Activated CD4-positive, alpha-beta T cell treated with anti-CD3 and anti-CD28 coated beads, Interleukin-2, amount 50 U/mL, for 24 hours (primary cell): Measurements from ENCODE around the gene EREG.

Source experiments
- DNase-seq, 2 donors: peaks; one replicate each; pipeline ENCODE4 v3.0.0-alpha.2; 2020; ENCODE audit warnings: low read depth in 1 of 2, low spot score in 1 of 2

EREG gene, protein sequence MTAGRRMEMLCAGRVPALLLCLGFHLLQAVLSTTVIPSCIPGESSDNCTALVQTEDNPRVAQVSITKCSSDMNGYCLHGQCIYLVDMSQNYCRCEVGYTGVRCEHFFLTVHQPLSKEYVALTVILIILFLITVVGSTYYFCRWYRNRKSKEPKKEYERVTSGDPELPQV

DNA sequence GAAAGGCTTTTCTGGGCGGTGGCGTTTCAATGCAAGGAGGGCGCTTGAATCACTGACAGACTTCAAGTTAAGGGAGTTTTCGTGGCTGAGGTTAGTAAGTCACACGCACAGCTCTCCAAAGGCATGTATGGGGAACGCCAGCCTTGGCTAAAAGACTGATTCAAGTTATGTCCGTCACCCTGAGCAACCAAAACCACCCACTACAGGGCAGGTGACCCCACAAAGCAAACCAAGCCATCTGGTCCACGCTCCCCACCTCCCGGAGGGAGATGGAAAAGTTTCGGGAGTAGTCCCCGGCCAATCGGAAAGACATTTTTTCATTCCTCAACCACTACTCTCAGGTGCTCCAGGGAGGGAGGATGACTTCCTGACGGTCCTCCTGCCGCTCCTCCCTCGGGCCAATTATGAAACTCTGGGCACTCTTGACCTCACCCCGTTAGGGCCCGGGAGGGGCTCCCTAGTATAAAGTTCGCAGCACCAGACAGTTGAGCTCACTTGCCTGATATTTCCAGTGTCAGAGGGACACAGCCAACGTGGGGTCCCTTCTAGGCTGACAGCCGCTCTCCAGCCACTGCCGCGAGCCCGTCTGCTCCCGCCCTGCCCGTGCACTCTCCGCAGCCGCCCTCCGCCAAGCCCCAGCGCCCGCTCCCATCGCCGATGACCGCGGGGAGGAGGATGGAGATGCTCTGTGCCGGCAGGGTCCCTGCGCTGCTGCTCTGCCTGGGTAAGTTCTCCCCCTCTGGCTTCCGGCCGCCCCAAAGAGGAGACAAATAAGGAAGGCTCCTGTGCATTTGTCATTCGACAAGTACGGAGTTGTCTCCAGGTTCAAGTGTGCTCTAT is at the start of gene EREG:
Gene EREG (plus strand): TSS at position 494 of the 840 bp plus-strand sequence. CDS start 164 bp downstream, at position 658.
- DNase-seq, result no peak

DNA sequence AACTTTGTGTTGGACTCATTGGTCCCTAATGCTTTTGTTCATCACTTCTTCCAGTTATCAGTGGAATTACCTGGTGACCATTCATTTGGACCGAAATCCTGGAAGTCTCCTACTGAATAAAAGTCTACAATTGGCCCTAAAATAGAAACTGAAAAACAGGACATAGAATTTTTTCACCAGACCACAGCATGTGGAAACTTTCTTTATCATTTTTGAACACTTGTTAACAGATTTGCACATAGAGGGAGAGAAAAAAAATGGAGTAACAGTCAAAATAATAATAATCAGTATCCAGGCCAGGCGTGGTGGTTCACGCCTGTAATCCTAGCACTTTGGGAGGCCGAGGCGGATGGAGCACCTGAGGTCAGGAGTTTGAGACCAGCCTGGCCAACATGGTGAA is 49.6 kb upstream of the EREG start:
- DNase-seq, result no peak

DNA sequence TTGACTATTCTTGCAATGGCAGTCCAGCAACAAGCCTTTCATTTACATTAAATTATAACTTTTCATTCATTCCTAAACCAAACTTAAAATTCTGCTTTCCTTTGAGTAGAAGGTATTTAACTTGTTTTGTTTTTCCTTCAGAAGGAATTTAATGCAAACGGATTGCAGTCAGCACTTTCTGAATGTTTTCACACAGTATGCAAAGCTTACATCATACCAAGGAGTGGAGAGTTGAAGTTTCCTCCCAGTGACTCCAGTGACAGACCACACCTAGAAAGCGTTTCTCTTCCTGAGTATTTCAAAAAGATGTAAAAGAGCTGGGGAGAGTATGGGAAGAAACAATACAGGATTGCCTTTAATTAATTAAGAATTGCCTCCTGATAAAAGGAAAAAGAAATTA is 48.5 kb upstream of the EREG start:
- no peak for DNase-seq

DNA sequence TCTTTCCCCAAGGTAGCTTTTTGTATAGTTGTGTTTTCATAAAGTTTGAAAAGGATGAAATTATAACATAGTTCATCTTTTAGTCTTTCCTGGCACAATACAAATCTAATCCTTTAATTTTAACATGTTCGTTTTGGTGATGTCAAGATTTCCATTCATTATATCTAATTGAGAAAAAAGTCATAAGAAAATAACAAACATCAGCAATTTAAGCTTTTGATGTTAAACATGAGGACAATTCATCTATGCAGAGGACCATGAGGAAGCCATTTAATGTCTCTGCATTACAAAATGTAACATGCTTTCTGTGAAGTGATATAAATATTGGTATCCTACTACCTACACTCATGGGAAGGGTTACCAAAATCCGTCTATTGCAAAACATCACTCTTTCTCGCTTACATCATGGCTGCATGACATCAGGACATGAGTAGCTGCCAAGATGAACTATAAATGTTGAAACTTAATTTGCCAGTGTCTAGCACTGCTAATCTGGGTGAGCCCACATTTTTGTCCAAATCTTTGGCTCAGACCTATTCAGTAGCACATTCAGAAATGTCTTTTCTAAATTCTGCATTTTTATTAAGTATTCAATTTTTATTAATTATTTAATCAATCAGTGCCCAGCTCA is 47.2 kb upstream of the EREG start:
- no peak for DNase-seq

DNA sequence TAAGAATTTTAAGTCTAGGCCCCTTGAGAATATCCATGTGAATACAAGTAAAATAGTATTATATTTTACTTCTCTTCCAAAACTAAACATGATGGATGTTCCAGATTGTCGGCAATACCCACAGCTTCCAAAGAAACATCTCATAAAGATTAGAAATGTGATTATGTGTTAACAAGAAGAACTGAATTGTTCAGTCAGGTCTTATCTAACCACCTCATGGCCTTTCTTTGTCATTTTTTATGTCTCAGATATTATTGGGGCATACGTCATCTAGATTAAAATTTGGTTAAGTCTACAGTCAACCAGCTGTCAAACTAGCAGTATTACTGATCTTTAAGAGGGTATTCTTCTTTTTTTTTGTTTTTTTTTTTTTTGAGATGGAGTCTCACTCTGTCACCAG is 46.7 kb upstream of the EREG start:
- no peak for DNase-seq

DNA sequence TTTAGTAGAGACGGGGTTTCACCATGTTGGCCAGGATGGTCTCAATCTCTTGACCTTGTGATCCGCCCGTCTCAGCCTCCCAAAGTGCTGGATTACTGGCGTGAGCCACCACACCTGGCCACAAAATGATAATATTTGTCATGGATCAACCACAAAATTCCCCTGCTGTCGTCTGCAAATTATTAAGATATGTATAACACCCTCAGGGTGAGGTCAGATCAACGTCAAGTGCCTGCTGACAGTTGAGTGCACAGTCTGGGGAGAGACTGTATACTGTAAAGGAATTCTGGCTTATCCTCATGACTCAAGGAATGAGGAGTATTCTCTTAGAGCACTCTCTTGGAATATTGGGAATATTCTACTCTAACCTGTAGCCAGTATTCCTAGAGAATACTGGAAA is 45.5 kb upstream of the EREG start:
- no peak for DNase-seq

DNA sequence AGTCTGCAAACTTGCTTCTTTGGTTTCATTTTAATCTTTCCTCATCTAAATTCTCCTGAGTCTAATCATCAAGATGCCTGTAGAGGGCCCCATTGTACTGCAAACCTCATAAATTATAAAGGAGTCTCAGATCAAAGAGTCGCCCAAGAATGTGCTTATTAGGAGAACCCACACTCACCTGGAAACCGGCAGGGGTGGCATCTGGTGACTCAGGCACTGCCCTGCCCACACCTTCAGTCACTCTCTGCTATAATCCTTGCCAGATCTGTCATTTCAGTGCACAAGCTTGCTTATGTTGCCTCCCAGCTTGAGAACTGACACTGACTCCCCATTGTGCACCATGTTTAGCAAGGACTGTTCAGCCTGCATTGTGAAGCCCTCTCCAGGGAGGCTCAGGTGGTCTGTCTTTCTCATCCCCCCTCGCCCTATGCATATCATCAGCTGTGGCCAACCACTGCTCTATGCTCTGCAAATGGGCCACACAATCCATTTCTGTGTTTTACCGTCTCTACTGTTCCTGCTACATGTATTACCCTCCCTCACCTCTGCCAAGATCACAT is 44.3 kb upstream of the EREG start:
- no peak for DNase-seq

DNA sequence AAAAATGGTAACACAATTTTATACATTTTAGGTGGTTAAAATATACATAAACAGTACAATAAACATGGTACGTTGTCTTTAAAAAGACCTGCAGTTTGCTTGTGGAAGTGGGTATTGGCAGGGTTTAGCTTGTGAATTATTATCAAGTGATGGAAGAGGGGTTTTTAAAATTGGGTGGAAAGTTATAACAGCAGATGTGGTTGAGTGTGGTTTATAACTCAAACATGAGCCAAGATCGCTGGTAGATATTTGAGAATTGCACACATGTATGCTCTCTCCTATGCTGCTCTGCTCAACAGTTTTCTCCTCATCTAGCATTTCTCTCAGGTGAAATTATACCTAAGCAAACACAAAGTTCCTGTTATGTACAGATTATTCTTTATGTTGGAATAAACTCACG is 42.6 kb upstream of the EREG start:
- DNase-seq, result no peak

DNA sequence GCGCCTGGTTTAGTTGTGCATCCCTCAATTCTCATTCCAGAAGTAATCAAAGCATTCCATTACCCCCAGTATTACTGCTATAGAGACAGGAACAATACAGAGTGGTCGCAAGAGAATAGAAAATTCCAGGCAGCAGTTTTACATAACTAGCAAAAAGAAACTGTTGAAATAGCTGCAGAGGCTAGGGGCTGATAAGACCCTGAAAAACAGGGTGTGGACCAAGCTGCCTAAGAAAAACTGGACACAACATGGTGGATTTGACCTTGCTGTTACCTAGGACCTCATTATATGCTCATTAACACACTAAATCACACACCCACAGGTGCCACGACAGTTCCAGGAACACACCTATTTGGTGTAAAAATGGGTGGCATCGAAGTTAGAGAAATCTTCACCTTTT is 41.3 kb upstream of the EREG start:
- DNase-seq, result no peak

DNA sequence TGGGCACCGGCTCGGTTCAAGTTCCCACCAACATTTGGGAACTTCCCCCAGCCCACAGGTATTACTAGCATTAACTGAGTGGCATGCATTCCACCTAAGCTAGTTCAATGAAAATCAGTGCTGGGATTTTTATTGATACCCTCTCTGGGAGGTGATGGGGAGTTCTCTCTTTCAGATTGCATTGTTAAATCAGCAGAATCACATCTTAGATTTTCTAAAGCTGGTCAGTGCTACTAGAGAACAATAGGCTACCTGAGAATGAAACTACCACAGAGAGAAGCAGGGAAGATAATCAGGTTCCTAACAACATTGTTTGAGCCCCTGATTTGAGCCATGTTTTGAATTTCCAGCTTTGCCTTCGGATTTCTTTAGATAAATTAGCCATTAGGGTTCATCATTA is 40.7 kb upstream of the EREG start:
- no peak for DNase-seq

DNA sequence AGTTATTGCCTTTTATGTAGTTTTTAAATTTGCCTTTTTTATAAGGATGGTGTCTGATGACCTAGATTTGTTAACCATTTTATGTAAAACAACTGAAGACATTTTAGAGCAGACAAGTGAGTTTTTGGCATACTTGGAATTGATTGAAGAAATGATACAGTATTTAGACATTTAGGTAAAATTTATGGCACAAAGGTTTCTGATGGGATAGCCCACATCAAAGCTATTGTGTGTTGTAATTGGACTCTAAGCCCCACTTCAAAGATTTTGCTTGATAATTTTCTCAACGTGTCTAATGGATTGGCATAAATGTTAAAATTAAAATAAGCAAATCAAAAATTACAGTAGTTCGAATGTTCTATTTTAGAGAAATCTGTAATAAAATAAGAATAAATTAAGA is 39.1 kb upstream of the EREG start:
- DNase-seq, result no peak

DNA sequence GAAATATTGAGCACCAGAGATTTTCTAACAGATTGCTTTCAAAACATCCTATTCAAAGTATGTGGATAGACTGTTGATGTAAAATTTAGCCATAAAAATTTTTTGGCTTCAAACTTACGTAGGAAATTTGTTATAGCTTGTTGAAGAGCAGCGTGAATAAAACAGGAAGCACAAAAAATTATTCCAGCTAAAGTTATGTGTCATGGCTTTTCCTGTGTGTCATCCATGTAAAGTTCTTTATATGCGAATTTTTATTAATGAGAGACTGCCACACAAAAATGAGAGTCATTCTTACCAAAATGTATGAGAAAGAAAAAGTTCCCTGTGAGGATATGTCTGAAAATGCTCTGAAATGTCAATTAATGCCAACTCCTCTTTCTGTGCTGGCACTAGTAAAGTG is 37.2 kb upstream of the EREG start:
- no peak for DNase-seq

DNA sequence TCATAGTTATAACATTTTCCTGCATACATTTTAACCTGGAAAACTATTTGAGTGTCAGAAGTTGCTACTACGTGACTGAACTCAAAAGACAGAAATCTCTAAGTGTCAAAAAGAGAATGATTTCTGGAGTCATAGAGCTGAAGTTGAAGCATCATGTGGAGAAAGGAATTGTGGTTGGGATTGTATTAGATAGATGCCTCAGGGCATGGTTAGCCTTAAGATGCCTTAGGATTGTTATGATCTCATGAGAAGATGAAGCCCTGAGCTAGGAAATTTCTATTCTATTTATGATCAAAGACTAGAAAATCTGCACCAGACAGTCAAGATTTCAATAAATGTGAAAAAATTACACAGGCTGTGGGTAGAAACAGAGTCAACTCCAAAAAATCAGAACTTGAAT is 36.4 kb upstream of the EREG start:
- no peak for DNase-seq

DNA sequence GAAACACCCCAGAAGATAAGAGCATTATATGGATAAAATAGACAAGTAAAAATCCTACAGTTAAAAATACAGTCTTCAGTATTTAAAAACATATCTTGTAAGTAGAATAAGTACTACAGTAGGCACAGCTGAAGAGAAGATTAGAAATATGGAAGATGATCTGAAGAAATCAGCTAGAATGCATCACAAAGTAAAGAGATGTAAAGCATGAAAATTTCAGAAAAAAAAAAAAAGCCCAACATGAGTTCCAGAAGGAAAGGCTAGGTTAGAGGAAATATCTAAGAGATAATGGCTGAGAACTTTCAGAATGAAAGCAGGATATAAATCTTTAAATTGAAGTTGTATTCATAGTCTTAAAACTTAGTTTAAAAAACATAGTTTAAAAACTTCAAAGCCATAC is 35.6 kb upstream of the EREG start:
- no peak for DNase-seq

DNA sequence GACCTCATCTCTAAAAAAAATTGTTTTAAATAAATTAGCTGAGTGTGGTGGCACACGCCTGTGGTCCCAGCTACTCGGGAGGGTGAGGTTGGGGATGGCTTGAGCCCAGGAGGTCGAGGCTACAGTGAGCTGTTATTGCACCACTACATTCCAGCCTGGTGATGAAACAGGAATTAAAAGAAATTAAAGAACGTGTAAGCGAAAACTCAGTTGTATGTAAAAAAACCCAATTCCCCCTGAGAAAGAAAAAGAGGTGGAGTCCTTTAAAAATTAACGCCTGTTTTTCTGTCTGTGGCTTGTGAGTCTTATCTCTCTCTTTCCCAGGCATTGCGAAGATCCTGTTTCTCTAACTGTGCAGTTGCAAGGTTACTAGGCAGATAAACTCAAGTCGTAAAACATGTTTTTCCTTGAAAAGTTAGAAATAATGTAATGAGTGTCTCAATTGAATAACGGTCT is 34.6 kb upstream of the EREG start:
- no peak for DNase-seq

DNA sequence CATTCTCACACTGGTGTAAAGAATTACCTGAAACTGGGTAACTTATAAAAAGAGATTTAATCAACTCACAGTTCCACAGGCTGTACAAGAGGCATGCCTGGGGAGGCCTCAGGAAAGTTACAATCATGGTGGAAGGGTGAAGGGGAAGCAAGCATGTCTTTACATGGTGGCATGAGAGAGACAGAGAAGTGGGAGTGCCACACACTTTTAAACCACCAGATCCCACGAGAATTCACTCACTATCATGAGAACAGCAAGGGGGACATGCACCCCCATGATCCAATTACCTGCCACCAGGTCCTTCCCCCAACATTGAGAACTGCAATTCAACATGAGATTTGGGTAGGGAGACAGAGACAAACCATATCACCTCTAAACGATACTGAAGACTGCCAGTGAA is 33.7 kb upstream of the EREG start:
- no peak for DNase-seq

DNA sequence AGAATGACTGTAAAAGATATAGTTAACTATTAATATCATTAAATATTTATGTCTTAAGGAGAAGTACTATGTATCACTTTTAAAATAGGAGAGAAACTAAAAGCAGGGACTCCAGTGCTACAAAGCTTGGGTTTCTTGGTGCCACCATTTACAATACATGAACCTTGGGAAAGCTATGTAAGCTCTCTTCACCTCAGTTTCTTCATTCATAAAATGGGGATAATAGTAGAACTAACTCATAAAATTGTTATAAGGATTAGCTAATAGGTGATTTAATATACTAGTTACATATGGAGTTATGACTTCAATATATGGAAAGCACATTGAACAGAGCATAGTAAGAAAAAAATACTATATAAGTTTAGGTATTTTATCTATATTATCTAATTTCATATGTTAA is 33.0 kb upstream of the EREG start:
- DNase-seq, result no peak

DNA sequence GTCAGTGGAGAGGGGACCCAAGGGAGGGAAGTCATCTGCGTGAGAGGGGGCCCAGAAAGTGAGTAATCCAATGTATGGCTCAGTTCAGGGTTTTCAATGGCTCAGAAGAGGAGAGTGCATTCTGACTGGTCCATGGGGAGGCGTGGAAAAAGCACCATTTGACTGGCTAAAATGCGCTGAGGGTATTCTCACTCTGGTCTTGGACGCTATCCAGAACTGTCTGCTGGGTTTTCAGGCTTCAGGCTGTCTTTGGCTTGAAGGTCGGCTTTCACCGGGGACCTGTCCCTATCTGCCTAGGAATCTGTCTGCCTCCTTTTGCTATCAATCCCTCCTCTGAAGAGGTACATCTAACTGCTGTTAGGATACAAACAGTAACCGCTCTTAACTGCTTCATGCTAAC is 30.3 kb upstream of the EREG start:
- DNase-seq, result no peak

DNA sequence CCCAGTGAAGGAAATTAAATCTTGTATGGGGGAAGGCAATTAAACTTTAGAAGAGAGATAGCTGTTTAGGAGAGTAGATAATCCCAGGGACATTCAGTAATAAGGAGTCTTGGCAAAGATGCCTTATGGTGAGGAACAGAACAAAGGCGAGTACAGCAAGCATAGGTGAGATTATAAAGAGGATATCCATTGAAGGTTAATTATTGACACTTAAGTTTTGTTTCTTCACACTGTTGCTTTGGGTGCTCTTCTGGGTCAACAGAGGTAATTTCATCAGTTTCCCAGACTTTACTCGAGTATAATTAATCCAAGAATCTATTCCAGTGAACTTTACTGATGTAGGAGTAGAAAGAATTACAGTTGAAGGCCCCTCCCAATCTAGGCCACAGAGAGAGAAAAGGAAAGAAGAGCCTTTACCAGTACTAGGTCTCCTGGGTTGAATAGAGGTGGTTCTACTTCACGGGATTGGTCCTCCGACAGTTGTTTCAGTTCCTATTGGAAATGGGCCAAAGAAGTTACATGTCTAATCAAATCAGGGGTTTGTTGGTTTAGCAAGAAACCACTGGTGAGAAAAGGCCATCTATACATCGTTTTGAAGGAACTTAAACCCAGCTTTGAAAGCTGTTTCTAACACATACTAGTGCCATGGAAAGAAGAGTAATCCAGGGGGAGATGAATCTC is 29.5 kb upstream of the EREG start:
- DNase-seq, result no peak

DNA sequence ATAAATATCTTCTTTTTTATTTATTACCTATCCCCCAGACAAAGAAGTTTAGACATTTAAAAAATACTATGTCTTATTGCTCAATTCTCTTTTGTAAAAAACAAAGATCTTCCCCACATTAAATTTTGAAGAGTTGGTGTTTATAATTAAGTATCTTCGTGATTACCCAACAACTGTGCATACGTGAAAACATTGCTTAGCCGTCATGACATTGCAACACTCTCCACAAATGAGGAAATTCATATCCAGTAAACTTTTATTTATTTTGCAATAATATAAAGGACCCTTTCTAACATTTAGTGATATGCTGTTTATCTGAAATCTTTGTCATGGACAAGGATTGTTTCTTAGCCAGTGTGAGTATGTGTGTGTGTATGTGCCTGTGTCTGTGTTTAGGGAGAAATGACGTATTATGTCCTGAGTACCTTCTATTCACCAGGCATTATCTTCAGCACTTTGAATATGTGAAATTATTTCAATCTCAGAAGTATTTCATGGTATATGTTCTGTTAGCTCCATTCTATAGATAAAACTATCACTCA is 26.1 kb upstream of the EREG start:
- no peak for DNase-seq

DNA sequence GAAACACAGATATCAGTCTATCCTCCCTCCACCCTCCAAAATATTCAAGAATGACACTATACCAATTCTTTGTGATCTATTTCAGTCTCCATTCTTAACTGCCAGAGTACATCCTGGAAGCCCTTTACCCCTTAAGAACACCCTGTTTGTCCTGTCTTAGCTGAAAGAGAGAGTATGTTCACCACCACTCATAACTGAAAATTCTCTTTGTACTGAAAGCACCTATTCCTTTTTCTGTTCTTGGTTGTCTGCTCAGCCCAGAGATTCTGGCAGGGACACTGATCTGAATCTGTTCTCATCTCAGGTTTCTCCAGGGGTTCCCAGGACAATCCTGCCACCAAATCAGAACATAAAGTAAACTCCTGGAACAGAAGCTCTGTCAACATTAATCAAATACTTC is 25.4 kb upstream of the EREG start:
- DNase-seq, result no peak
